ENCODE data around the gene ZBP1.

The ZBP1 gene

GRCh38 chr20:57596358-57596757, 23.9 kb downstream of the ZBP1 start:
- no peak for FAIRE-seq

GRCh38 chr20:57595041-57596030, 24.9 kb downstream of the ZBP1 start:
- FAIRE-seq, result no peak

GRCh38 chr20:57594092-57594951, 25.9 kb downstream of the ZBP1 start:
- FAIRE-seq, result no peak

DNA sequence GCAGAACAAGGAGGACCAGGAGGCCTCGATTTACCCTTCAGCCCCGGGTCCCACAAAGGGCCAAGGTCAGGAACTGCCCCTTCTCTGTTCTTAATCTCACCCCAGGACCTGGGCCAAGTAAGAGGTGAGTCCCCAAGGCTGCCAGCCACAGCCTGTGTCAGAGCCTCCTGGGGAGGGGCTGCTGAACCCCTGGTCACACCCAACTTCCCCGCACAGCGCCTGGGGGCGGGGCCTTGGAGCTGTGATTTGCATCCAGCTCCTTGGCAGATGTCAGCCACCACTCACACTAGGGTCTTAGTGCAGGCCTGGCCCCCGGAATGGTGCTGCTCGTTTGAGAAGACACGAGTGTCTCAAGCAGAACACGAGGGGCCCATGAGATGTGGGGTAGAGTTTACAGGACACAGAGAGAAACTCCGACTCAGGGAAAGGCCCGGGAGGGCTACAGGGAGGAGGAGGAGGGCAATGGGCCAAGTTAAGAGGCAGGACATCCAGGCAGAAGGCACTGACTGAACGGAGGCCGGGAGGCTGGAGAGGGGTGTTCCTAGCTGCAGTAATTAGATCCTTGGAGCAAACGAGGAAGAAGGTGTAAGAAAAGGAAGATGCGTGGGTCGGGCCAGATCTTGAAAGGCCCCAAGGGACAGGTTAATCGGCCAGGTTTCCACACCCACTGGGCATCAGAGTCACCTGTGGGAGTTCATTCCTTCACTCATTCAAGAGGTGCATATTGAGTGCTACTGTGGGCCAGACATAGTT, 26.9 kb downstream of the ZBP1 start:
- FAIRE-seq, result no peak

DNA sequence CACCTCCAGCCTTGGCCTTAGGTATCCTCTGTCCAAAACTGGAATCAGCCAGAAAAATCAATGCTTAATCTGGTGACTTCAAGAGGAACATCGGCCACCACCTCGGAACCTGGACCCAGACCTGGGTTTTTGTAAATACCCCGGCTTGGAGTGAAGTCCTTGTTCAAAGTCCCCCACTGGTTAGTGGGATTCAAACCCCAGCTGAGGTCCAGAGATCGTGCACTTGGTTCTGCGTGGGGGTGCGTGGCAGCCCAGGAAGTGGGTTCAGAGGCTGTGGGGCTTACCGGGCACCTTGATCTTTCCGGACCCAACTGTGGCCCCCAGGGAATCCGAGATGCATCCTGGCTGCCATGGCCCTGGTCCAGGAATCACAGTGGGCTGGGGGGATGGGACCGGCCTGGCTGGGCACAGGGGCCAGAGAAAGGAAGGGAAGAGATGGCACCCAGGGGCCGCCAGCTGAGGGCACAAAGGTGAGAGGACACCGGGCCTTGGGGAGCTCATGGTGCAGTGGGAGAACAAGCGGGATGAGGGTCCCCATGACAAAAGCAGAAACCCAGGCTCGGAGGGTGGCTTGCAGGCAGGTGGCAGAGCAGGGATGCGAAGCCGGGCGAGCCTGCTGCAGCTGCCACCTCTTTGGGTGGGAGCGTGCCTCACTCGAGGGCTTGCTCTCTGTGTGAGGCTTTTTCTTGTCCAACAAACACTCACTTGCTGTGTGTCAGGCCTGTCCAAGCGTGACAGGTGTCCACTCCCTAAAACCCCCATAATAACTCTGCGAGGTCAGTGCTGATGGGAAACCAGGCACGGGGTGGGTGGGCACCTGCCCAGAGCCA, 27.7 kb downstream of the ZBP1 start:
- FAIRE-seq, result no peak

DNA sequence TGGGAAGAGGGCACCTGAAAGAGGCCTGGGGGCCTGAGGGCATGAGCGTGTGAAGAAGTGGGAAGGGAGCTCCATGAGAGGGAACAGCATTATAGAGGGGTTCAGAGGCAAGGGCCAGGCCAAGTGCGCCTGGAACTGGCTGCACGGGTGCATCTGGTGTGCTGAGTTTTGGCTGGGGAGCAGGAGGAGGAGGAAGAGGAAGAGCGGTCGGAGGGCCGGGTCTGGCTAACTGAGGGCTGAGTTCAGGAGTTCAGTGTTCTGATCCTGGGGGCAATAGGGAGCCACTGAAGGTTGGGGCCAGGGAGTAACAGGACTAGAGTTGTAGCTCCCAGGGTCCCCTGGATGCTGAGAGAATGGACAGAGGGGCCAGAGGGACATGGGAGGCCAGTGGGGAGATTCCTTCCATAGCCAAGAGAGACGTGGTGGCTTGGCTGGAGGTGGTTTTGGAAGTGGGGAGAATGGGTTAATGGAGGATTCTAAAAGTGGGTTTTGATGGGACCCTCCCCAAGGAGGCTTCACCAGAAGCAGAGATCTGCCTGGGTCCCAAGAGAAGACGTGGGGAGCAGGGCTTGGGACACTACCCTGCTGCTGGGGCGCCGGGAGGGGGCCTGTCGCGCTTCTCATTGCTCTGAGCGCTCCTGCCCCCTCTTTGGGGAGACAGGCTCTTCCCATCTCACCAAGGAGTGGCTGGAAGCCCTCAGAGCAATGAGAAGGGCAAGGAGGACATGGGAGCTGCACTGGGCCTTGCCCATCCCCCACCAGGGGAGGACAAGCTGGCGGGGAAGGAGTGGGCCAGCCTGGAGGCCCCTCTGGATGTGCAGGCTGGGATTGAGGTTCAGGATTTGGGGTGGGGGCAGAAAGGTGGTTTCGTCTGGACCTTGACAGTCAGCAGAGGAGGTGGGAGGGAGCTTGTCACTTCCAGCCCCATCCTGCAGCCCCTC, 28.7 kb downstream of the ZBP1 start:
- FAIRE-seq, result no peak

DNA sequence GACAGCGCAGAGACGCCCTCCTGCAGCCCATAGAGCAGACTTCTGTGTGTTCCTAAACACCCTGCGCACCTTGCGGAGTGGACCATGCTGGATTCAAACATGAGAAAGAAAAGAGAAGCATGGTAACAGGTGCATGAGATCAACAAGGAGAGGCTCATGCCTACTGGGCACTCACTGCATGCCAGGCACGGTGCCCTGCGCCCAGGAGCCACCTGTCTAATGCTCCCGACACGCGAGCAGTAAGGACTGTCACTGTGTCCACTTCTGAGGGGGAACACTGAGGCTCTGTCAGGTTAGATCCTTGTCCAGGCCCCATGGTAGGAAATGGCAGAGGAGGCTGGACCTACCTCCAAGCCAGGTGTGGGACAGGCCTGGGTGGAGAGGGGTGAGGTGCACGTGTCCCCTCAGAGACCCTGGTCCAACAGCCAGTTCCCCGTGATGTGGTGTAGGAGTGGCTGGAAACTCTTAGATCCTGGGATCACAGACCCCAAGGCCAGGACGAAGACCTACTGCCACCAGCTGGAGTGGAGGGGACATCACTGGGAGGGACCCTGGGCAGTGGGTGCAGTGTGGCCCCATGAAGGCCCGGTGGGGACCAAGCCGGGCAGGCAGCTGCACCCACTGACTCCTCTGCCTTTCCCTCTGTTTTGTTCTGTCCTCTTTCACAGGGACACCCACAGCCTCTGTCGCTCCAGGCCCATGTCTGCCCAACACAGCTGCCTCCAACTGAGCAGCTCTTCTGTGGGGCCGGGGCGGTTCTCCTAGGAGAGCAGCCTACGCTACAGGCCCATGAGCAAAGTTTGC, 29.5 kb downstream of the ZBP1 start:
- no peak for FAIRE-seq

- no peak for FAIRE-seq
Observed at GRCh38 chr20:57589728-57590484, 30.3 kb downstream of the ZBP1 start.

GRCh38 chr20:57589123-57589727, 31.0 kb downstream of the ZBP1 start:
- FAIRE-seq, result no peak

- FAIRE-seq, result no peak
Observed at GRCh38 chr20:57588596-57588995, 31.6 kb downstream of the ZBP1 start.

- FAIRE-seq, result no peak
Observed at GRCh38 chr20:57587989-57588377, 32.2 kb downstream of the ZBP1 start.

- FAIRE-seq, result no peak
Observed at GRCh38 chr20:57587278-57587988, 32.8 kb downstream of the ZBP1 start.

GRCh38 chr20:57586943-57587277, 33.3 kb downstream of the ZBP1 start:
- no peak for FAIRE-seq

DNA sequence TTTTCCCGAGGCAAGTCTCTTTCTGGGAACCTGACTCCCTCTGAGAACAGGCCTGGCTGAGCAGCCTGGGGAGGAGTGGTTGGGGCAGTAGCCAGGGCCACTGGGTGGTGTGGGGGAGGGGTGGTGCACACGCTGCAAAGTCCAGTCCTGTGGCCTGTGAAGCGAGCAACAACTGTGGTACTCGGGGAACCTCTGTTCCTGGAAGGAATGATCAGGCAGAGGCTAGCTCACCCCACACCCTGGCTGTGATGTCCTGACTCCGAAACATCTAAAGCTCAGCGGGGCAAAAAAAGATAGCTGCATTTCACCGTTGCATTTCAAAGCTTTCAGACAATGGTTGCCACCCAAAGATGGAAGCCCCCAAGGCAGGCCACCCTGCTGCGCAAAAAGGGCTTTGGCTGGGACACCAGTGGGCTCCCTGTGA, 33.8 kb downstream of the ZBP1 start:
- no peak for FAIRE-seq

- FAIRE-seq, result no peak
Observed at GRCh38 chr20:57585466-57586213, 34.6 kb downstream of the ZBP1 start.

DNA sequence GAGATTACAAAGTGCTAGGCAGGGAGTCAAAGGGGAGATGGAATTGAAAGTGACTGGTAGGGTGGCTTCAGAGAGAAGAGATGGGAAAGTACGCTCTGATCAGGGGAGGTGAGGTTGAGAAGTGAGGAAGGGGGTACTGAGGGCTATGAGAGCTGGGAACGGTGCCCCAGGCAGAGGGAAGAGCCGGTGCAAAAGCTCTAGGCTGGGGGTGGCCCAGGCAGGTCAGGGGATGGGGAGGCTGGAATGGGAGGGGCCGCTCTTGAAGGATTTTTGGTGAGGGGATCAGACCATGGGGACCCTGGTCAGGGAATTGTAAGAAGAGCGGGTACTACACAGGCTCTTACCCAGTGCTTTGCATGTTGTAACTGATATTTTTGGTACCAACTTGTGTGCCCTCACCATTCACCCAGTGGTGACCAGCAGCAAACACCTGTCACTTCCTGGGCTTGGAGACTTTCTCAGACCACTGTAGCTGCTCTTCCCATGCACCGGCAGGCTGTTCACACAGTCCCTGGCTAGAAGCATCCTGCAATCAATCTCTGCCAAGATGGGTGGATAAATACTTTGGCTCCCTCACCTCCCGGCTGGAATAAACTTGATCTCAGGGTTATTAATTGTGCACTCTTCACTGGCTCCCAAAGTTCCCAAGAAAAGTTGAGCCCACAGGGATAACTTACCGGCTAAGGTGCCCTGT, 35.3 kb downstream of the ZBP1 start:
- FAIRE-seq, result no peak

Measured in islet of Langerhans (tissue), 1 donor.